Psoas muscle (tissue), 8 donors: ENCODE data around the gene ZNF771. TPM values are rescaled to one million over a fixed set of nuclear protein-coding genes. Genes with fewer than 3 reads are reported as not detected.

Experiments
- ATAC-seq, 4 donors: fragments of 200-7000 bp; cut with Tn5 transposase; one replicate each; pipeline ENCODE4 v1.9.1; 2020; ENCODE audit warnings: moderate library complexity in 3 of 4, mild to moderate bottlenecking in 2 of 4
- DNase-seq, 2 donors: peaks; one replicate each; pipeline ENCODE4 v3.0.0-alpha.2; 2020
- H3K27ac ChIP-seq: fragments of 200-600 bp; one replicate; pipeline ENCODE4 v1.8.0; 2022
- H3K27me3 ChIP-seq, 3 donors: fragments of 200-600 bp in 1 of 3; one replicate each; pipeline versions ENCODE4 v1.6.1 to v1.8.0; 2013 to 2022; ENCODE audit warnings: low read length in 2 of 3, mild to moderate bottlenecking in 2 of 3, moderate library complexity in 1 of 3; ENCODE audit not compliant: insufficient read depth in 3 of 3
- H3K36me3 ChIP-seq, 2 donors: fragments of 200-600 bp in 1 of 2; one replicate each; pipeline versions ENCODE4 v1.6.1 to v1.8.0; 2013 to 2022; ENCODE audit warnings: low read depth in 1 of 2, mild to moderate bottlenecking in 1 of 2, moderate library complexity in 1 of 2; ENCODE audit not compliant: insufficient read depth in 1 of 2
- H3K4me1 ChIP-seq: fragments of 200-600 bp; one replicate; pipeline ENCODE4 v1.8.0; 2022
- H3K4me3 ChIP-seq: fragments of 200-600 bp; one replicate; pipeline ENCODE4 v1.8.0; 2022; ENCODE audit warnings: mild to moderate bottlenecking
- H3K9me3 ChIP-seq: fragments of 200-600 bp; one replicate; pipeline ENCODE4 v1.8.0; 2022
- WGBS, 3 donors: extraction: QIAGEN DNeasy Blood & Tissue Kit; methylation state at CpG; one replicate each; pipeline versions ENCODE4 v1.1.6 to v1.1.7; 2013; 5-methylcytosine and 5-hydroxymethylcytosine counted together
- intact Hi-C, 2 donors: fragments of 100-400 bp; cut with DNase I; formaldehyde crosslinking; loops; one replicate each; pipeline versions ENCODE4 v1.11.0 to v1.14.2; 2022
- polyA plus RNA-seq, 3 donors: library from polyadenylated mRNA; stranded (reverse); fragments of 200-250 nt; gene quantifications; one replicate each; pipeline ENCODE4 v1.2.3, GENCODE V29; 2013
- total RNA-seq, 4 donors: library from RNA; stranded (reverse); fragmentation: NEBNext Ultra II Directional in 2 of 4; extraction: Animal tissue kit (Norgen Biotek cat#: 25700) in 2 of 4; gene quantifications; one replicate each; pipeline versions ENCODE4 v1.2.1 to v1.2.4, GENCODE V29; 2021 to 2023
- TF ChIP-seq, protein P1 (sequence below): fragments of 200-600 bp; IDR thresholded peaks from one replicate; pipeline ENCODE4 v1.8.0; 2022; ENCODE audit warnings: antibody characterized with exemption
- donor health status: healthy with polysubstance abuse.
- donor health status: DM: no; HTN: no; CAD: no; lungs with moderate emphysema.
- donor health status: Bipolar disorder and iron deficiency.
- donor health status: healthy.
- donor health status: DM: yes; HTN: yes; CAD: no.
- donor health status: DM: no; HTN: no; CAD: no.
- donor health status: DM: no; HTN: no; CAD: no.
- donor health status: DM: yes; HTN: yes; CAD: no.

The ZNF771 gene
- total and polyA plus RNA-seq, 7 donors = 4.8 to 14.6 (median 7.4) TPM

DNA sequence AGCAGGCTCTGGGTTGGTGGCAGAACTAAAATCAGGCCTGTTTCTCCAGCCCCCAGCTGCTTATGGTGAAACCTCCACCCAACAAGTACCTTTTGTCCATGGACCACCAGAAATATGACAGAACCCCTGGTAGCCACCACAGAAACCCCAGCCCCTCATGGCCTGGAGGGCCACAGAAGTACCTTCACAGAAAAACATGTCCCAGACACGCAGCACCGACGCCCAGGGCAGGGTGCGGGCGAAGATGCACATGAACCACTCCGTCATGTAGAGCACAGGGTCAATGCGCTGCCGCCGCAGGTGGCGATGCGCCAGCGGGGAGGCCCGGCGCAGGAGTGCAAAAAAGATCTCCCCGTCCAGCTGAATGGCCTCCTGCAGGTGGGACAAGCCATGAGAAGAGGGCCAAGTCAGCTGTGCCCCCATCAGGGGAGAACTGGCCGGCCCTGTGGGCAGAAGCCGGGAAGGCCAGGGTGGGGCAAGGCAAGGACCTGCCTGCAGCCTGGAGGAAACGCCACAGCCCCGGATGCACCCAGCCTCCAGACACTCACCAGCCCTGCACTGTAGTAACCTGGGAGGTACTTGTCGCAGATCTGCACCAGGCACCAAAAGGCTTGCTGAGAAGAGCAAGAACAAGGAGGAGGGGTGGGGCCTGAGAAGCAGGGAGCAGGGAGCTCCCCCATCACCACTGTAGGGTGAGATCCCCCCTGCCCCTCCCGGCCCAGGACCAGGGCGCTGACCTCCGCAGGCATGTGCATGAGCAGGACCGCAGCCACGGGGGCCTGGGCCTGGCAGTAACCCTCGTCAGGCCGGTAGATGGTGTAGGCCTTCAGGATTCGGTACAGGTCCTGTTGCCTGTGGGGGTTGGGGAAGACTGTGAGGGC is 48.2 kb upstream of the ZNF771 start:
- Histone ChIP-seq H3K36me3 (peaks cover 0 to 72% of the 10 kb centered on the region in 2 donors), H3K4me1 (peaks cover 19% of the 10 kb centered on the region), H3K9me3 (no peaks in the 10 kb centered on the region), H3K27ac (no peak overlapping the region), H3K4me3 (no peak overlapping the region), H3K27me3 (no peaks in the 10 kb centered on the region)
- intact Hi-C loops = no loop called here
- 81 to 88% (median 85%) methylated on average over 28 of the region's 28 CpGs for WGBS, 3 donors
- ATAC-seq (no peak), DNase-seq (no peak)
- TF ChIP-seq, protein P1, sequence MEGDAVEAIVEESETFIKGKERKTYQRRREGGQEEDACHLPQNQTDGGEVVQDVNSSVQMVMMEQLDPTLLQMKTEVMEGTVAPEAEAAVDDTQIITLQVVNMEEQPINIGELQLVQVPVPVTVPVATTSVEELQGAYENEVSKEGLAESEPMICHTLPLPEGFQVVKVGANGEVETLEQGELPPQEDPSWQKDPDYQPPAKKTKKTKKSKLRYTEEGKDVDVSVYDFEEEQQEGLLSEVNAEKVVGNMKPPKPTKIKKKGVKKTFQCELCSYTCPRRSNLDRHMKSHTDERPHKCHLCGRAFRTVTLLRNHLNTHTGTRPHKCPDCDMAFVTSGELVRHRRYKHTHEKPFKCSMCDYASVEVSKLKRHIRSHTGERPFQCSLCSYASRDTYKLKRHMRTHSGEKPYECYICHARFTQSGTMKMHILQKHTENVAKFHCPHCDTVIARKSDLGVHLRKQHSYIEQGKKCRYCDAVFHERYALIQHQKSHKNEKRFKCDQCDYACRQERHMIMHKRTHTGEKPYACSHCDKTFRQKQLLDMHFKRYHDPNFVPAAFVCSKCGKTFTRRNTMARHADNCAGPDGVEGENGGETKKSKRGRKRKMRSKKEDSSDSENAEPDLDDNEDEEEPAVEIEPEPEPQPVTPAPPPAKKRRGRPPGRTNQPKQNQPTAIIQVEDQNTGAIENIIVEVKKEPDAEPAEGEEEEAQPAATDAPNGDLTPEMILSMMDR = no peak

DNA sequence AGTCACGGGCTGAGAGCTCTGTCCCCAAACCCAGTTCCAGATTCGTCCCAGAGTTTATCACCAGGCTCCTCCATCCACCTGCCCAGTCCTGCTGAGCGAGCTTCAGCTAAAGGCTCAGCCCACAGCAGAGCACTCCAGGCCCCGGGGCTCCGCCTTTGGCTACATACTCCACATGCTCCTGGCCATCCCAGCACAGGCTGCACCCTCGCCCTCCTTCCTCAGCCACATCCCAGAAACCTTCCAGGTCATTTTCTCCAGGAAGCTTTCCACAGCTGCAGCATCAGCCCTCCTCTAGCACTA is 47.6 kb upstream of the ZNF771 start:
- DNase-seq (no peak), ATAC-seq (no peak)
- TF ChIP-seq, protein P1 = no peak
- WGBS, 3 donors = 82 to 83% (median 83%) methylated on average over 6 of the region's 6 CpGs
- Histone ChIP-seq H3K27me3 (no peaks in the 10 kb centered on the region), H3K36me3 (peaks cover 0 to 78% of the 10 kb centered on the region in 2 donors), H3K4me3 (no peak overlapping the region), H3K4me1 (peaks cover 15% of the 10 kb centered on the region), H3K9me3 (no peaks in the 10 kb centered on the region), H3K27ac (no peak overlapping the region)
- intact Hi-C loops = no loop called here

DNA sequence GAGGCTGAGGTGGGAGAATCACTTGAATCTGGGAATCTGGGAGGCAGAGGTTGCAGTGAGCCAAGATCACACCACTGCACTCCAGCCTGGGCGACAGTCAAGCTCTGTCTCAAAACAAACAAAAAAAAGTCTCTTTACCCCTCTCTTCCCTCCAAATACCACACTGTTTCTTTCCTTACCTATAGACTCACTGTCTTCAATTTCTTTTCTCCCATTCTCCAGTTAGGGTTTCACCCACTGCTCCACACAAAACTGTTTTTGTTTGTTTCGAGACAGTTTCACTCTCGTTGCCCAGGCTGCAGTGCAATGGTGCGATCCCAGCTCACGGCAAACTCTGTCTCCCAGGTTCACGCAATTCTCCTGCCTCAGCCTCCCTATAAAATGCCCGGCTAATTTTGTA is 46.2 kb upstream of the ZNF771 start:
- Histone ChIP-seq H3K4me1 (peaks cover 10% of the 10 kb centered on the region), H3K36me3 (peaks cover 0 to 92% of the 10 kb centered on the region in 2 donors), H3K27ac (no peak overlapping the region), H3K9me3 (no peaks in the 10 kb centered on the region), H3K4me3 (no peak overlapping the region), H3K27me3 (no peaks in the 10 kb centered on the region)
- DNase-seq (no peak), ATAC-seq (no peak)
- TF ChIP-seq, protein P1 = no peak
- 94 to 97% (median 97%) methylated on average over 7 of the region's 7 CpGs for WGBS, 3 donors
- intact Hi-C loops = no loop called here

DNA sequence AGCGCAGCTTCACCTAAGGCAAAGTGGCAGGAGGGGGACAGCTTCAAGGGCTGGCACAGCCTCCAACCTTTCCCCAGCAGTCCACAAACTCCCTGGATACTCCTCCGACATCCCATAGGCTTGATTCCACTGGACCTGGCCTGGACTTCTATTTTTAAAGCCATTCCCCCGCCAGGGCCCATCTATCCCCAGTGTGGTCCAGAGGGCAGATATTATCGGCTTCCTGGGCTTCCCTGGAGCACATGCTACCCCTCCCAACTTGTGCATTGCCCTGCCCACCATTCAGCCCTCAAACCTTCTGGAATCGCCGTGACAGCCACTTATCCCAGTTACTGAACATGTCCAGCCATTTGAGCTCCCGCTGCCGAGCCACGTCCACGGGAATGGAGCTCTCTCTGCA is 42.2 kb upstream of the ZNF771 start:
- DNase-seq (no peak), ATAC-seq (no peak)
- Histone ChIP-seq H3K27ac (no peak overlapping the region), H3K4me3 (no peak overlapping the region), H3K36me3 (peaks cover 0 to 64% of the 10 kb centered on the region in 2 donors), H3K4me1 (peaks cover 22% of the 10 kb centered on the region), H3K9me3 (no peaks in the 10 kb centered on the region), H3K27me3 (no peaks in the 10 kb centered on the region)
- intact Hi-C loops = no loop called here
- TF ChIP-seq, protein P1 = no peak
- WGBS, 3 donors = 59 to 72% (median 62%) methylated on average over 10 of the region's 10 CpGs
